ENCODE results near the gene CCDC33.

DNA sequence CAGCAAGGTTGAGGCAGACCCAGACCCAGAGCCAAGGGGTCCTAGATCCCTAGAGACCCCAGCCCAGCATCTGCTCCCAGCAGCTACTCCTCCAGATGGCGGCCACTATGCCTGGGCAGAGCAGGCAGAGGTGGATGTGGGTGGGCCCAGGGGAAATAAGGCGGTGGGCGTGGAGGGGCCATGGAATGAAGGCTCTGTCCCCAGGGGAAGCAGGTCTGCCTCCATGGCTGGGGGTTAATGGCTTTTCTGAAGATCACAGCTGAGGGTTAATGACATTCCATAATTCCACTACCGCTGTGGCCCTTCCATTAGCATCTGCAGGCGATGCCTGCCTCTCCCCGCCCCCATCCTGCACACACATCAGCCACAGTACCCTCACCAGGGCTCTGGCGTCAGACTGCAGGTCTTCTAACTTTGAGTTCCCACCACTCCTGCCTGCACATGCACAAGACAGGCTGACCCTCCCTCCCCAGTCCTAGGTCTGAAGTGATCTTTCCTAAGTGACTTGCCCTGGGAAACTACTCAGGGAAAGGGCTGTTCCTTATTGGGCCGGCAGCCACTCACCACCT is 41.2 kb downstream of the CCDC33 start:
- TF ChIP-seq, protein P1, sequence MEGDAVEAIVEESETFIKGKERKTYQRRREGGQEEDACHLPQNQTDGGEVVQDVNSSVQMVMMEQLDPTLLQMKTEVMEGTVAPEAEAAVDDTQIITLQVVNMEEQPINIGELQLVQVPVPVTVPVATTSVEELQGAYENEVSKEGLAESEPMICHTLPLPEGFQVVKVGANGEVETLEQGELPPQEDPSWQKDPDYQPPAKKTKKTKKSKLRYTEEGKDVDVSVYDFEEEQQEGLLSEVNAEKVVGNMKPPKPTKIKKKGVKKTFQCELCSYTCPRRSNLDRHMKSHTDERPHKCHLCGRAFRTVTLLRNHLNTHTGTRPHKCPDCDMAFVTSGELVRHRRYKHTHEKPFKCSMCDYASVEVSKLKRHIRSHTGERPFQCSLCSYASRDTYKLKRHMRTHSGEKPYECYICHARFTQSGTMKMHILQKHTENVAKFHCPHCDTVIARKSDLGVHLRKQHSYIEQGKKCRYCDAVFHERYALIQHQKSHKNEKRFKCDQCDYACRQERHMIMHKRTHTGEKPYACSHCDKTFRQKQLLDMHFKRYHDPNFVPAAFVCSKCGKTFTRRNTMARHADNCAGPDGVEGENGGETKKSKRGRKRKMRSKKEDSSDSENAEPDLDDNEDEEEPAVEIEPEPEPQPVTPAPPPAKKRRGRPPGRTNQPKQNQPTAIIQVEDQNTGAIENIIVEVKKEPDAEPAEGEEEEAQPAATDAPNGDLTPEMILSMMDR (IDR thresholded peaks at IDR 0.05; ENCODE audit: borderline replicate concordance, extremely low read depth, low read length, poor library complexity, severe bottlenecking), result no peak
- TF ChIP-seq EZH2 (IDR thresholded peaks at IDR 0.05; ENCODE audit: borderline replicate concordance, low read depth, low read length, severe bottlenecking), result no peak

Data from DND-41 (cell line).